ENCODE results near the gene FAM114A1. TPM values are rescaled to one million over a fixed set of nuclear protein-coding genes. Genes with fewer than 3 reads are reported as not detected.

Gene FAM114A1
- polyA plus RNA-seq, 2 of the 4 experiments (the other 2 are of a cell fraction): 44.2 to 55.4 TPM

DNA sequence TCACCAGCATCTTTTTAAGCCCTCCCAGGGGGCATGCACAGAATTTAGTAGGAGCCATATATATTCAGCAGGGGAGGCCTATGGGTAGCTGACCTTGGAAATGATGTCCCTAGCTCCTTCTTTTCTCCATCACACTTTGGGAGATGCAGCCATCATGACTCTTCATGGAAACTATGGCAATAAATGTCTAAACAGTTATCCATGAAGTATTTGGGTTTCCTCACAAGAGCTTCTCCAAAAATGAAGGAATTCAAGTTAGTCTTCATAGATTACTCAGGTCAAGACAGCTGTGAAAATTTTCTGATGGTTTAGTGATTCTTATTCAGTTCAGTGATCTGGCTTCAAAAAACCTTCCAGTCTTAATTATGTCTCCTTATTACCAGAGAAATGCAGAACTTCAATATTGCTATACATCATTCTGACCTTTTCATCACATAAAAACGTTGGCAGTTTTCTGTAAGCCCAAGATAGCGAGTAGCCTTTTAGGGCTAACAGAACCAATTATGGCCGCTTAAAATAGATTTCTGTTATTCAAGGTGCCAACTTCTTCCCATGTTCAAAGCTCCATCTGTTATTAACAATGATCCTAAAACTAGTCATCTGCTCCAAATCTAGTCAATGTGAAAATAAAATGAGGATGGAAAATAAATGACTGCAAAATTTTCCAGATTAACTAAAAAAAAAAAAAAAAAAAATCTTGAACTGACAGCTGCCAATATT is 112.1 kb downstream of the FAM114A1 start (continued):
- TF ChIP-seq, protein P1, sequence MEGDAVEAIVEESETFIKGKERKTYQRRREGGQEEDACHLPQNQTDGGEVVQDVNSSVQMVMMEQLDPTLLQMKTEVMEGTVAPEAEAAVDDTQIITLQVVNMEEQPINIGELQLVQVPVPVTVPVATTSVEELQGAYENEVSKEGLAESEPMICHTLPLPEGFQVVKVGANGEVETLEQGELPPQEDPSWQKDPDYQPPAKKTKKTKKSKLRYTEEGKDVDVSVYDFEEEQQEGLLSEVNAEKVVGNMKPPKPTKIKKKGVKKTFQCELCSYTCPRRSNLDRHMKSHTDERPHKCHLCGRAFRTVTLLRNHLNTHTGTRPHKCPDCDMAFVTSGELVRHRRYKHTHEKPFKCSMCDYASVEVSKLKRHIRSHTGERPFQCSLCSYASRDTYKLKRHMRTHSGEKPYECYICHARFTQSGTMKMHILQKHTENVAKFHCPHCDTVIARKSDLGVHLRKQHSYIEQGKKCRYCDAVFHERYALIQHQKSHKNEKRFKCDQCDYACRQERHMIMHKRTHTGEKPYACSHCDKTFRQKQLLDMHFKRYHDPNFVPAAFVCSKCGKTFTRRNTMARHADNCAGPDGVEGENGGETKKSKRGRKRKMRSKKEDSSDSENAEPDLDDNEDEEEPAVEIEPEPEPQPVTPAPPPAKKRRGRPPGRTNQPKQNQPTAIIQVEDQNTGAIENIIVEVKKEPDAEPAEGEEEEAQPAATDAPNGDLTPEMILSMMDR (IDR thresholded peaks at IDR 0.05): no peak
- TF ChIP-seq CBX8 (IDR thresholded peaks at IDR 0.05) (no peak), POLR2A (IDR thresholded peaks at IDR 0.05; ENCODE audit: low read length) (no peak), BCL3 (IDR thresholded peaks at IDR 0.05) (no peak)

DNA sequence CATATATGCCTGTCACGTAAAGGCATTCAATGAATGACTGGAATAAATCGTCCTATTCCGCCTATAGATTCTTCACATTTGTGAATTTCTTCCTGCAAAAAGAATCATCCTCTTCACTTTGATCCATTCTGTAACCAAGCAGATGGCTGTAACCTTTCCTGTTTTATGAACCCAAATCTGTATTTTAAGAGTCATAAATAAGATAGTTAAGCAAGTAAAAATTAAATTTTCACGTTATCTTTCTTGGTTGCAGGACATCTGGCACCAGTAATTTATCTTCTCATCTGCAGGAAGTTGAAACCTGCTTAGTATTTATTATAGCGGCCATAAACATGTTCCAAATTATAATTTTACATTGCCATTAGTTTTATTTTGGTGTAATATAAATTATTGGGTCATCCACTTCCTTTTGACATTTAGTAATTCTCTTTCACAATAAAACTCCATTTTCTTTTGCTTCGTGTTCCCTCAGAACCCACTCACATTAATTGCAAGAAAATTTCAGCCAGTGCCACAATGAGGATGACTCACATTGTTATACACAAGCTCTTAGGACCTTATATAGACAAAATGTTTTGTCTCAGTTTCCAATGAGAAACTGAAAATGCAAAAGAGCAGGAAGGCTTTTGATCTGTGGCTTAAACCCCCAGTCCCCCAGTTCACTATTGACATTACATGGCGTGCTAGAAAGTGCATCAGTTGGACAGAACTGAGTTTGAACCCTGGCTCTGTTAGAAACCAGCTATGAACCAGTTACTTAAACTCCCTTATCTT is 113.5 kb downstream of the FAM114A1 start:
- ATAC-seq: no peak
- Histone ChIP-seq H3K4me1 (no peaks in the 10 kb centered on the region), H3K4me3 (no peak overlapping the region), H3K9me3 (no peaks in the 10 kb centered on the region), H3K27ac (no peak overlapping the region), H3K4me2 (no peak overlapping the region)
- CTCF ChIA-PET: no interaction called here
- POLR2A ChIA-PET: no interaction called here
- DNase-seq (ENCODE audit: low read depth in 1 of 2, low spot score in 1 of 2): no peak
- no peak for TF ChIP-seq SMC3 (IDR thresholded peaks at IDR 0.05)
- TF ChIP-seq ZFP36 (IDR thresholded peaks at IDR 0.05; ENCODE audit: borderline replicate concordance, partially characterized antibody): no peak
- FAIRE-seq: no peak
- WGBS (ENCODE audit: missing lambda C conversion rate): 66% methylated on average over 7 of the region's 7 CpGs

DNA sequence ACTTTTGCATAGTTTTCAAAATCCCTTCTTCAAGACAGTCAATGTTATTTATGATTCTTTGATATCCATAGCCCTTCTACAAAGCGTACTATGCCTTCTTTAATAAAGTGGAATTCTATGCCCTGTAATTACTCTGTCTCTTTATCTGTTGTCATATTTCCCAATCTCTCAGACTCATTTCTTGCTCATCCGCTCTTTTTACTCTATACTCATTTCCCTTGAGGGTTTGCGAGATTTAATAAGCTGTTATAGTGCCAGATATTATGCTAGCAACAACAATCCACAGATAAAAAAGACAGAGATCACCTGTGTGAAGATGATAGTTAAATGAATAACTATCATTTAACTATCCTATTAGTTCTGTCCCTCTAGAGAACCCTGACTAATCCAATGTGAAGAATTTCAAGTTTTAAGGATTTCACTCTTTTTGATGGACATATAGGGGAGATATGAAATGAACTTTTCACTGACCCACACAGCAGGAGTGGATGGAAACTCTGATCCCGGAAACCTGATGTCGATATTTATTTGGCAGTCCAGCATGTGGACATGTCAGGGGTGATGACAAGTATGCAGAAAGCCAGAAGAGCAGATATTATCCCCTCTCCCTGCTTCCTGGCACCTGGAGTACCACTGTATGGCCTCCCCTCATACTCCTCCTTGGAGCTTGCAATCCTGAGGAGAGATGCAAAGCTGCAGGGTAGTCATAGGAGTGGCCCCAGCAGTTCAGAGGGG is 114.9 kb downstream of the FAM114A1 start:
- no peak overlapping the region for H3K4me2 ChIP-seq
- no peak for FAIRE-seq
- ChIA-PET POLR2A (no interaction called here), CTCF (no interaction called here)
- ATAC-seq: no peak
- WGBS (ENCODE audit: missing lambda C conversion rate): 97% methylated on average over 5 of the region's 5 CpGs
- no peak for DNase-seq (ENCODE audit: low read depth in 1 of 2, low spot score in 1 of 2)
- H3K27ac ChIP-seq: no peak overlapping the region
- H3K4me3 ChIP-seq: no peak overlapping the region
- H3K9me3 ChIP-seq: no peaks in the 10 kb centered on the region
- no peaks in the 10 kb centered on the region for H3K4me1 ChIP-seq
- TF ChIP-seq KDM5A (IDR thresholded peaks at IDR 0.05) (no peak), NPAS2 (CRISPR knock-in tag; IDR thresholded peaks at IDR 0.05; ENCODE audit: borderline replicate concordance) (no peak), HOXA7 (CRISPR knock-in tag; IDR thresholded peaks at IDR 0.05) (no peak), GATA3 (IDR thresholded peaks at IDR 0.05; ENCODE audit: borderline replicate concordance) (no peak), PHF8 (IDR thresholded peaks at IDR 0.05; ENCODE audit: borderline replicate concordance, low read depth) (no peak), TFCP2L1 (CRISPR knock-in tag; IDR thresholded peaks at IDR 0.05) (no peak), EHMT2 (IDR thresholded peaks at IDR 0.05; ENCODE audit: low read depth) (no peak), SREBF2 (IDR thresholded peaks at IDR 0.05) (no peak), ZSCAN20 (CRISPR knock-in tag; IDR thresholded peaks at IDR 0.05) (no peak), CHD4 (IDR thresholded peaks at IDR 0.05; ENCODE audit: borderline replicate concordance) (no peak), KDM1A (IDR thresholded peaks at IDR 0.05; ENCODE audit: low read depth) (no peak)
- TF ChIP-seq, protein P2, sequence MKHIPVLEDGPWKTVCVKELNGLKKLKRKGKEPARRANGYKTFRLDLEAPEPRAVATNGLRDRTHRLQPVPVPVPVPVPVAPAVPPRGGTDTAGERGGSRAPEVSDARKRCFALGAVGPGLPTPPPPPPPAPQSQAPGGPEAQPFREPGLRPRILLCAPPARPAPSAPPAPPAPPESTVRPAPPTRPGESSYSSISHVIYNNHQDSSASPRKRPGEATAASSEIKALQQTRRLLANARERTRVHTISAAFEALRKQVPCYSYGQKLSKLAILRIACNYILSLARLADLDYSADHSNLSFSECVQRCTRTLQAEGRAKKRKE (CRISPR knock-in tag; IDR thresholded peaks at IDR 0.05; ENCODE audit: low read depth): no peak
- TF ChIP-seq, protein P3, sequence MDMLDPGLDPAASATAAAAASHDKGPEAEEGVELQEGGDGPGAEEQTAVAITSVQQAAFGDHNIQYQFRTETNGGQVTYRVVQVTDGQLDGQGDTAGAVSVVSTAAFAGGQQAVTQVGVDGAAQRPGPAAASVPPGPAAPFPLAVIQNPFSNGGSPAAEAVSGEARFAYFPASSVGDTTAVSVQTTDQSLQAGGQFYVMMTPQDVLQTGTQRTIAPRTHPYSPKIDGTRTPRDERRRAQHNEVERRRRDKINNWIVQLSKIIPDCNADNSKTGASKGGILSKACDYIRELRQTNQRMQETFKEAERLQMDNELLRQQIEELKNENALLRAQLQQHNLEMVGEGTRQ (IDR thresholded peaks at IDR 0.05): no peak
- TF ChIP-seq, protein P4, sequence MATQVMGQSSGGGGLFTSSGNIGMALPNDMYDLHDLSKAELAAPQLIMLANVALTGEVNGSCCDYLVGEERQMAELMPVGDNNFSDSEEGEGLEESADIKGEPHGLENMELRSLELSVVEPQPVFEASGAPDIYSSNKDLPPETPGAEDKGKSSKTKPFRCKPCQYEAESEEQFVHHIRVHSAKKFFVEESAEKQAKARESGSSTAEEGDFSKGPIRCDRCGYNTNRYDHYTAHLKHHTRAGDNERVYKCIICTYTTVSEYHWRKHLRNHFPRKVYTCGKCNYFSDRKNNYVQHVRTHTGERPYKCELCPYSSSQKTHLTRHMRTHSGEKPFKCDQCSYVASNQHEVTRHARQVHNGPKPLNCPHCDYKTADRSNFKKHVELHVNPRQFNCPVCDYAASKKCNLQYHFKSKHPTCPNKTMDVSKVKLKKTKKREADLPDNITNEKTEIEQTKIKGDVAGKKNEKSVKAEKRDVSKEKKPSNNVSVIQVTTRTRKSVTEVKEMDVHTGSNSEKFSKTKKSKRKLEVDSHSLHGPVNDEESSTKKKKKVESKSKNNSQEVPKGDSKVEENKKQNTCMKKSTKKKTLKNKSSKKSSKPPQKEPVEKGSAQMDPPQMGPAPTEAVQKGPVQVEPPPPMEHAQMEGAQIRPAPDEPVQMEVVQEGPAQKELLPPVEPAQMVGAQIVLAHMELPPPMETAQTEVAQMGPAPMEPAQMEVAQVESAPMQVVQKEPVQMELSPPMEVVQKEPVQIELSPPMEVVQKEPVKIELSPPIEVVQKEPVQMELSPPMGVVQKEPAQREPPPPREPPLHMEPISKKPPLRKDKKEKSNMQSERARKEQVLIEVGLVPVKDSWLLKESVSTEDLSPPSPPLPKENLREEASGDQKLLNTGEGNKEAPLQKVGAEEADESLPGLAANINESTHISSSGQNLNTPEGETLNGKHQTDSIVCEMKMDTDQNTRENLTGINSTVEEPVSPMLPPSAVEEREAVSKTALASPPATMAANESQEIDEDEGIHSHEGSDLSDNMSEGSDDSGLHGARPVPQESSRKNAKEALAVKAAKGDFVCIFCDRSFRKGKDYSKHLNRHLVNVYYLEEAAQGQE (IDR thresholded peaks at IDR 0.05): no peak
- TF ChIP-seq, protein P1 (IDR thresholded peaks at IDR 0.05): no peak
- TF ChIP-seq, protein P5, sequence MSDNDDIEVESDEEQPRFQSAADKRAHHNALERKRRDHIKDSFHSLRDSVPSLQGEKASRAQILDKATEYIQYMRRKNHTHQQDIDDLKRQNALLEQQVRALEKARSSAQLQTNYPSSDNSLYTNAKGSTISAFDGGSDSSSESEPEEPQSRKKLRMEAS (IDR thresholded peaks at IDR 0.05): no peak
